T1000 (cell line): ENCODE results near the gene FBXL2.
A peak's percentile ranks its signal among the peaks of the same experiment; 100 is the strongest.
"Not testable (repeated sequence)": the region's sequence is repeated elsewhere in the genome, so short reads cannot be mapped to it uniquely, and the experiment has no call there.

Experiments
- DNase-seq: peaks from one replicate; lab custom pipeline; 2025; ENCODE audit warnings: mixed read lengths; lab: John Stamatoyannopoulos, UW

The FBXL2 gene

DNA sequence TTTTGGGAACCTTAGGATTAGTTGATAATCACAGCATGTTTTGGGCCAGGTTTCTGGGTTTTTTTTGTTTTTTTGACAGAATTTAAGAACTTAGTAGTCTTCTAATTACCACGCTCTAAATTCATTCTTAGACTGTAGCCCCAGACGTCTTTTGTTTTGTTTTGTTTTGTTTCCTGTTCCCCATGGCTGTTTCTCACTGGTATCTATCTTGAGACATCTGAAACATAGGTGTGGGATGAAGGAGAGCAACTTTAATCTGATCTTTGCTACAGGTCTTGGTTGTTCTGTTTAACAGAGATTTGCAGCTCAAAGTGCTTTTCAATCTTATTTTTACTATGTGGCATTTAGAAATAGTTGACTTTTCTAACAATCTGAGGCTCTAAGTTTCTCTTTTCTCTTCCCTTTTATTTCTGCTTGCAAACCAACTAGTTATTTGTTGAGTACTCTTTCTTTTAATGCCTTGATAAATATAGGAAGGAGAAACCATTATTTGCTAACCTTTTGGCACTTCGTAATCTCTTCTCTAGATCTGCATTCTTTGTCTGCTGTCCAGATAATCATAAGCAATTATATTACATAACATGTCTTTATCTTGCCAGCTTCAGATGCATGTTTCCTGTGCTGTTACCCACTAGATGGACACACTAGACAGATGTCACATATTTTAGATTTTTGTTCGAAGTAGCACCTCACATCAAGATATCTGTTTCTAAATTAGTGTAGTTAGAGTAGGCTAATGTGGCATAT is 40.9 kb downstream of the FBXL2 start:
- DNase-seq = no peak

DNA sequence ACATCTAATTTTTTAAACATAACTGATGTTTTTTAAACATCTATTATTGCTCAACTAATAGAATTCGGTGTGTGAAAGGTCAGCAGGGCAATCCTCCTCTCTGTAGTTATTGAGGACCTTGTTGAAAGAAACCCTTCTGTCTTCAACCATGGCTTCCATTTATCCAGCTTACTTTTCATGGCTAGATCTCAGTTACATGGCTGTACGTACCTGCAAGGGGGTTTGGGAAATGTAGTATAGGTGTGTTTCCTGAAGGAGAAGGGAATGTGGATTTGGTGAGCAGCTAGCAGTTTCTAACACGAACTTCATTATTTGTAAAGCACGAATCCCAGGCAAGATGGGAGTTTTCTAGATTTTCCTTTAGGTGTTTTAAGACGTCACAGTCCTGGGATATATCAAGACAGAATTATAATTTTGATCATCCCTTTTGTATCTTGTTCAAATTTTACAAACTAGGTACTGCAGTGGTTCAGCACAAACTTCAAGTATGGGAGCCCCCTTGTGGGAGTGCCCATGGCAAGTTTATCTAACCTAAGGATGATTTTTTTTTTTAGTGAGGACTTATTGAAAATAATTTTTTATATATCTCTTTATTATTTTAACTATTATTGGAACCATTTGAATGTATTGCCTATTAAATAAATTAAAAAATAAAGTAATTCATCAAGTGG is 41.6 kb downstream of the FBXL2 start:
- no peak for DNase-seq

DNA sequence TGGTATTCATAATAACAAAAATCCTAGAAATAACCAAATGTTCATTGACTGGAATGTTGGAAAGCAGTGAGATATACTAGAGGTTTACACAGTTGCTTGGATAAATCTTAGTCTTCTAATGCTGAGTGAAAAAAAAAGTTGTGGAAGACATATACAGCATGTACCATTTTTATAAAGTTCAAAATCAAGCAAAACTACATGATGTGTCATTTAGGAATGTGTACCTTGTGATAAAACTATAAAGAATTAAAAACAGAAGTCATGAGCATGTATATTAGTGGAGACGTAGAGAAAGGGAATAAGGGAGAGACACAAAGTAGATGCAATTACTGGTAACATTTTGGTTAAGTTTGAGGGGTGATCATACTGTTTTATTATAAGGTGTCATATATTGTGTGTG is 45.2 kb downstream of the FBXL2 start:
- no peak for DNase-seq

DNA sequence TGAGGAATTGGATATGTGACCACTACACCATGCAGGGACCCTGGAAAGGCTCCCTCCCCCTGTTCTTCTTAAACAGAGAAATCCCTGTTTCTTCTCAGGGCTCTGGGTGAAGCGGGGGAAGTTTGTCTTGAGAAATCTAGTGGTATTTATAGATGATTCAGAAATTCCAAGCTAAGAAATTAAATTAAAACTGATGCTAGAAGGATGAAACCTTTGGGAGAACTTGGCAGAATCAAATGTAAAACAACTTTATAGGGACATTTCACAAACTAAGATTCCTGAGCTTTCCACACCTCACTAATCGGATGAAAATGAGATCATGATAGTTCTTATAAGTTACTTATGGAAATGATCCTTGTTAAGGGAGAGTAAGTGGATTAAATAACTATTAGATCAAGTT is 54.2 kb downstream of the FBXL2 start:
- DNase-seq = no peak

DNA sequence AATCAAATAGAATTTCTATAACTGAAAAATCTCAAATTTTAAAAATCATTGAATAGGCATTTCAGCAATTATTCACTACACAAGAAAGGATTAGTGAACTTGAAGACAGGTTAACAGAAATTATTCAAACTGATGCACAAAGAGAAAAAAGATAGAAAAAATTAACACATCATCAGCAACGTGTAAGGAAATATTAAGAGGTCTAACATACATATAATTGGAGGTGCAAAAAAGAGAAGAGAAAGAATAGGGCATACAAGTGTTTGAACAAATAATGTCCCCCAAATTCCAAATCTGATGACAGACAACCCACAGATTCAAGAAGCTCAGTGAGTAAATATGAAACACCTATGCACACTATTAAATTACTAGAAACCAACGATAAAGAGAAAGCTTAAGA is 57.1 kb downstream of the FBXL2 start:
- no peak for DNase-seq

DNA sequence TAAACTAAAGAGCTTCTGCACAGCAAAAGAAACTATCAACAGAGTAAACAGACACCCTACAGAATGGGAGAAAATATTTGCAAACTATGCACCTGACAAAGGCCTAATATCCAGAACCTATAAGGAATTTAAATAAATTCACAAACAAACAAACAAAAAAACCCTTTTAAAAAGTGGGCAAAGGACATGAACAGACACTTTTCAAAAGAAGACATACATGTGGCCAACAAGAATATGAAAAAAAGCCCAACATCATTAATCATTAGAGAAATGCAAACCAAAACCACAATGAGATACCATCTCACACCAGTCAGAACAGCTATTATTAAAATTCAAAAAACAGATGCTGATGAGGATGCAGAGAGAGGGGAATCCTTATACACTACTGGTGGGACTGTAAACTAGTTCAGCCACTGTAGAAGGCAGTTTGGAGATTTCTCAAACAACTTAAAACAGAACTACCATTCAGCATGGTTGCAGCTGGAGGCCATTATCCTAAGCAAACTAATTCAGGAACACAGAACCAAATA is 61.8 kb downstream of the FBXL2 start:
- DNase-seq = not testable (repeated sequence)

DNA sequence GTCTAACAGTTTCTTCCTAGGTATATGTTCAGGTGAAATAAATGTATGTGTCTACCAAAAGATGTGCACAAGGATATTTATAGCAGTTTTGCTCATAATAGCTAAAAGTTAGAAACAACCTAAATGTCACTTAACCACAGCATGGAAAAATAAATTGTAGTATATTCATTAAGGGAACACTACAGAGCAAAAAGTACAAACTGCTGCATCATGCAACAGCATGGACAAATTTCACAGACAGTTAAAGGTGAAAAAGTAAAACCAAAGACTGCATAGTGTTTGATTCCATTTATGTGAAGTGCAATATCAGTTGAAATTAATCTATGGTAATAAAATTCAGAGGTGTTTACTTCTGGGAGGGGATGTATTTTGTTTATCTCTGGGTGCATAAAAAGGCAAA is 62.5 kb downstream of the FBXL2 start:
- DNase-seq = no peak

DNA sequence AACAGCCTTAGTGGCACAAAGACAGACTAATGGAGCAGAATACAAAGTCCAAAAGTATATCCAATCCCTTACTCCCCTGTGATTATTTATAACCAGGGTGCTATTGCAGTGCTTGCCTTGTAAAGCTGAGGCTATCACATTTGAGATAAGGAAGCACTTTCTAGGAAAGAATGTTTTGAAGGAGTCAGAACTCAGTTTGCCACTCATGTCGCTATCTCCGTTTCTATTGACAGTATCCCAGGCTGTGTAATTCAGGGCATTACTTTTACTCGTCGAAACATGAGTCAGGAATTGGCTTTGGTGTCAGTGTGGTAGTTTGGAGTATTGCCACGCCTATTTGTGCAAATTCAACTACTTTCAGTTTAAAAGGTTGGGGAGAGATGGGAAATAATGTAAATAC is 78.4 kb downstream of the FBXL2 start:
- DNase-seq = no peak

DNA sequence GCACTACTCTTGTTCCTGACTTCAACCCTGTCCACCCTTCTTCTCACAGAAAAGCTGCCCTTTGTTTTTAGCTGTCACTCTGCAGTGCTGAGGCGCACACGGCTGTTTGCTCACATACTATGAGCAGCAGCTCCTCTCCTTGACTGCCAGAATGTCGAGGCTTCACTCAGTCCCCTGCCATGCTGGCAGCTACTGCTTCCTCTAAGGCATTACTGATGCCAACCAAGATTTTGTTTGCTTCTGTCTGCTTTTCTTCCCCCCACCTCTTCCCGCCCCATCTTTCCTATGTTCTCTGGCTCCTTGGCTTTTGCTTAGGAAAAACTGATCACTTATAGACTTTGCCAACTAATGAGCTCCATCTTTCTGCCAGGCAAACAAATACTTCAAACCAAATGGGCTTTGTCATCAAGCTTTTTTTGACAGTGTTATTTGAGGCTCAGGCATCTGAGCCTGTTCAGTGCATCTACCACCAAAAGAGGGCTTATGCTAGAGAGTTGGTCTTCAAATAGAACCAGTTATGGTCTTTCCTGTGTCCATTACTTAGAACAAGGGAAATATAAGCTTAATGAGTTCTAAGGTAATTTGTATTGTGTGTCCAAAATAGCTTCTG is 81.0 kb downstream of the FBXL2 start:
- DNase-seq = no peak

DNA sequence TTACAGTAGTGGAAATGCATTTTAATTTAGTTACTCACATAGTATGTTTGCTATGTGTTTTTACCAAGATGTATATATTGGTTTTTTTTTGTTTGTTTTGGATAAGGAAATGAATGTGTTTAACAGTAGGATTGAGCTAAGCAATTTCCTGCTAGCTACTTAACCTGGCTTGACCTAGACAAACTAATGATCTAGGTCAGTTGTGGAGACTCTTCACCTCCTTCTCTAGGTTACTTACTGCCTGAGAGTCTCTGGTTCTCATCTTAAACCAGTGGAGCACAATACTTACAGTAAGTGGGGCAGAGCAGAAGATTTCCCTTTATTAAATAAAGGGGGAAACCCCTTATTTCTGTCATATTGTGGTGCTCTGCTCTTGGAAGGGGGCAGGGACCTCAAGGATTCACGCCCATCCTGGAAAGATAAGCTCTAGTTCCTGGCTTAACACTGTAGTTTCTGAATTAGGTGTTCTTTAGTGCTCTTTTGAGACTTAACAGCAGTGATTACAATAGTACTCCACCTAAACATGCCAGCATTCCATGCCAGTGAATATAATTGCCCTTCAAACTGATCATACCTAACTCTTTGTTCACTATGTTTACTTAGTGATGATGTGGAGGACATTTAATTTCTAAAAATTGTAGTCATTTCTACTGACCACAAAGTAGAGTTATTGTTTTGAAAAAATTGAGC is 83.0 kb downstream of the FBXL2 start:
- no peak for DNase-seq

DNA sequence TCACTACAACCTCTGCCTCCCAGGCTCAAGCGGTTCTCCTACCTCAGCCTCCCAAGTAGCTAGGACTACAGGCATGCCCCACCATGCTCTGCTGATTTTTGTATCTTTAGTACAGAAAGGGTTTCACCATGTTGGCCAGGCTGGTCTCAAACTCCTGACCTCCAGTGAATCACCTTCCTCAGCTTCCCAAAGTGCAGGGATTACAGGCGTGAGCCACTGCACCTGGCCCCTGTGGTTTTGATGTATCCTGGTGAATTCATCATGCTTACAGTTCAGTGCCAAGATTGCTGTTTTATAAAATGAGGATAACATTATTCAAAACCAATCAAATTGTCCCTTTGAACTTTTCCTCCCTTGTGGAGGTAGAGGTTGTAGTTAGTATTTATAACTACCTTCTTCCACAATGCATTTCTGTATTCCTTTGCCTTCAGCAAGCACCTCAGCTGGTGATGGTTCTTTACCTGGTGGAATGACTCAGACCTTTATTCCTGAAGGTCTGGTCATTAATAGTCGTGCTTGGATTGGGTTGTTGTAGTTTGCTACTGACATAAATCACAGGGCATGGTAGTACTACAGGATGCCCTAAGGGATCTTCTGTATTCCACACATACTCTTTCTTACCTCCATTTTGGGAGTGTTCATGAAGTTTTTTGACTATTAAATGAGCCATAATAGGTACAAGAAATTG is 86.0 kb downstream of the FBXL2 start:
- no peak for DNase-seq

DNA sequence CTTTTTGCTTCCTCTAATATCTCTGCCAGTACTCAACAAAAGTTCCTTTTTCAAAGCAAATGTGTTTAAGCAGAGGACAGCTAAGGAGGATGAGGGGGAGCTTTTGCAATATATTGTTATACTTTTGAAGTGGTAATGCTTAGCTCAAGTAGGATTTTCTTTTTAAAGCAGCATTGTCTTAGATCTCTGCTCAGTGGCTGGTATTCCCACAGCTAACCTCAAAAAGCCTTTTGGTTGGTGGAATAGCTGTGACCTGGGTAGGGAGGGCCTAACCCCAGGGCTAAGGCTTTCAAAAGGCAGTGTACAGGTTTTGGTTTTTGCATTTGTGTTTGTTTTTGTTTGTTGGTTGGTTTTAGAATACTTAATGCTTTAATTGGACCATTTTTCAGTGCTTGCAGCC is 86.8 kb downstream of the FBXL2 start:
- DNase-seq = no peak

DNA sequence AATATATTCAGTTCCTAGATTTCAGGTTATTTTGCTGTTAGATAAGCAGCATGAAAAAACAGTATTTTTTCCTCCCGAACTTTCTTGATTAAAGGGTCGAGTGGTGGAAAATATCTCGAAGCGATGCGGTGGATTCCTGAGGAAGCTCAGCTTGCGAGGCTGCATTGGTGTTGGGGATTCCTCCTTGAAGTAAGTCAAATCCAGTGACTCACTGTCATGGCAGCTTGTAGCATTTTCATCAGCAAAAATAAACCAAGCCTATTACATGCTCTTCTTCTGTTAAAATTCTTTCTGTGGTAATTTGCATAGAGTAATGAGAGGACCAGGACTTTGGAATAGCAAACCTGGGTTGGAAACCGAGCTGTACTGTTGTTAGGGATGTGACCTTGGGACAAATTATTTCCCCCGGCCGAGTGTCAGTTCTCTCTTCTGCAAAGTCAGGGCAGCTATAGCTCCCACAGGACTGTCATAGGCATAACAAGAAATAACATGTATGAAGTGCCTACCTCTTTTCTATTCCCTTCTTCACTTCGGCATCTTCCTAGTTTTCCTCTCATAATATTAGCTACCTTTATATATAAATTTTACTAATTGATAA is 87.4 kb downstream of the FBXL2 start:
- DNase-seq = no peak

DNA sequence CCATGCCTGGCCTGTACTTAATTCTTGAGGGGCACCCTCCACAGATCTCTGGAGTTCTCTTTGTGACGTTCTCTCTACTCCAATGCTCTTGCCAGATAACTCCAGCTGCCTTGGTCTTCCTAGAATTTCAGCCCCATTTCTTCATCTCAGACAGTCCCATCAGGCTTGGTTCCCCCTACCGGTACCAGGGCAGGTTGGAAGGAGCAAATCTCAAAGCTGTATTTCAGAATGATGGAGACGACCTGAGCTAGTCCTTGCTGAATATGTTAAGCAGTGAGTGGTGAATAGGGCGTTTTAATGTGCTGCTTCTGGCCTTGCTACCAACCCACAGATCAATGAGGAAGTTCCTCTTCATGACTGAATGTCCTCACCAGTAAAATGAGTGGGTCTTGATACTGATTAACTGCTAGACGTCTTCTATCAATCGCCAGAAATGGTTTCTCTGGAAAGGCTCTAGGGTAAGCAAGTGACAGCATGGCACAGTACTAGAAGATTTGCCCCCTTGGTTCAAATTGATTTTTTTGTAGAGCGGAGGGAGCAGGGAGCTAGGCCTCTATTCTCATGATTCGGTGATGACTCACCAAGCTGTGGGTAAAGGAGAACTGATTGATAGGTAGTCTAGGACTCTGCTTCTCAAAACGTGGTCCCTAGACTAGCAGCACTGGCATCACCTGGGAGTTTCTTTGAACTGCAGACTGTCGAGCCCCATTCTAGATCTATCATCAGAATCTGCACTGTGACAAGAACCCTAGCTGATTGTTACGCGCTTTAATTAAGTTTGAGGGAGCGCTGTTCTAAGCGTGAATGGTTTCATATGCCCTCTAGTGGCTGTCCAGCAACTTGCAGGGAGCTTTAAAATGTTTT is 95.2 kb downstream of the FBXL2 start:
- DNase-seq = peak; percentile 46

DNA sequence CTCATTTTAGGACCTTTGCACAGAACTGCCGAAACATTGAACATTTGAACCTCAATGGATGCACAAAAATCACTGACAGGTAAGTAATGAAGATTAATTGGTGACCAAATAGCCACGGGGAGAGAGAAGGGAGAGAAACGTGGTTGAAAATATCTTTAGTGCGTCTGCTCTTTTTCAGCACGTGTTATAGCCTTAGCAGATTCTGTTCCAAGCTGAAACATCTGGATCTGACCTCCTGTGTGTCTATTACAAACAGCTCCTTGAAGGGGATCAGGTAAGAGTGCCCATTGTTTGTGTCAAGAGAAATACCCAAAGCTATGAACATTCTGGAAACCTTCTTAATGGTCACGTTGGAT is 95.8 kb downstream of the FBXL2 start:
- DNase-seq = no peak

DNA sequence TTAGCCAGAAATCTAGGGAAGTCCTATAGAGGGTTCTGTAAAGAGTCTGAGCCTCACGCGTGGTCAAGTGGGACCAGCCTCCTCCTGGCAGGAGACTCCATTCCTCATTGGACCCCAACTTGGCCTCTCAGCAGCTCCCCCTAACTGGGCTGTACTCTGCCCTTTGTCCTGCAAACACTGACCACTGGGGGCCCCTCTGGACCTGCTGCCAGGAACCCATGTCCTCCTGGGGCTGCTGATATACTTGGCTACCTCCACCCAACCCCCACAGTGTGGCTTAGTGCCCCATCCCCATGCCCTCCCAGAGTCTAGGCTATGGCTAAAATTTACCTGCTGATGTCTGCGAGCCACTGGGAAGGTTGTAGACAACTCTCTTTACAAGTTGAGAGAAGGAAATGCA is 100.2 kb downstream of the FBXL2 start:
- DNase-seq = no peak

DNA sequence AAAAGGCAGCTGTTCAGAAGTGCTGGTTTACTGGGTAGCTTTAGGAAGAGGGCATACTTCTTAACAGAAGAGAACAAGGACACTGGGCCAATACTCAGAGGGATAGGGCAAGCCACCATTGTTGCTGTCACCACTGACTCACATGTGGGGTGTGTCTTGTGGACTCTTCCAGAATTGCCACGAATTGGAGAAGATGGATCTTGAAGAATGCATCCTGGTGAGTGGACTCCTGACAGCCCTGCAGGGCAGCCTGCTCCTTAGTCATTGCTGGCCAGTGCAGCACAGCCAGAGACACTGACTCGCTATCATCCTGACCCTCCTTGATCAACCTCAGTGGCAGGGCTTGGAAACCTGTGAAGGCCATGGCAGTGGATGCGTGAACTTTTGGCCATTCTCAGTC is 100.7 kb downstream of the FBXL2 start:
- DNase-seq = peak; percentile 26

DNA sequence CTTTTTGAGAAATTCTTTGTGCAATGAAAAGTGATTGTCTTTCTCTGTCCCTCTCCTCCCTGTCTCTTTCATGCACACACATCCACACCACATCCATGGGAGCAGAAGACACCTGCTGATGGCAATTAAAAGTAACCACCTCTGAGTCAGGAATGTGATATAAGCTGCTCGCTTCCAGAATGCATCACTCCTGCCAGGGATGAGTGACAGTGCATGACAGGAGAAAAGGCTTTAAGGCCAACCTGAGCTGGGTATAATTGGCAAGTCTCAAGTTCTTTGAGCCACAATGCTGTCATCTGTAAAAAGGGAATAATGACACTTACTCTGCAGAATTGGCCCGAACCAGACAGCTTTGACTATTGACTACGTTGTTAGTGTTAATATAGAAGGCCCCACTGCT is 103.4 kb downstream of the FBXL2 start:
- DNase-seq = no peak

DNA sequence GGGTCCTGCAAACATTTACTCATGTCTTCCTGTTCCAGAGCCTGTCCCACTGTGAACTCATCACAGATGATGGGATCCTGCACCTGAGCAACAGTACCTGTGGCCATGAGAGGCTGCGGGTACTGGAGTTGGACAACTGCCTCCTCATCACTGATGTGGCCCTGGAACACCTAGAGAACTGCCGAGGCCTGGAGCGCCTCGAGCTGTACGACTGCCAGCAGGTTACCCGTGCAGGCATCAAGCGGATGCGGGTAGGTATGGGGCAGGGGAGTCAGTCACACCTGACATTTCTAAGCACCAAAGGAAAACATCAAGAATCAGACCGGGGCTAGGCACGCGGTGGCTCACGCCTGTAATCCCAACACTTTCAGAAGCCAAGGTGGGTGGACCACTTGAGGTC is 106.7 kb downstream of the FBXL2 start:
- DNase-seq = no peak

DNA sequence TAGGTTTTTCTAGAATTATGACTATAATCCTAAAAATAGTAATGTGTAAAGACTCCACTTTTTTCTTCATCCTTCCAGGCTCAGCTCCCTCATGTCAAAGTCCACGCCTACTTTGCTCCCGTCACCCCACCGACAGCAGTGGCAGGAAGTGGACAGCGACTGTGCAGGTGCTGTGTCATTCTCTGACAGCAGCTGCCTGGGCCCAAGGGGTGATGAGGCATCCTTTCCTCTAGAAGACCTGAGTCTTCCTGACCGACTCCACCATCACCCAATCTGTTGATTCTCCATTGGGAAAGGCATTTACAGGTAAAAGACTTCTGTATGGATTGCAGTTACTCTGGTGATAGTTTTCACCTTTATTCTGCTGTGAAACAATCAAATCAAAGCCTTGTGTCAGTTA is 108.2 kb downstream of the FBXL2 start:
- no peak for DNase-seq

DNA sequence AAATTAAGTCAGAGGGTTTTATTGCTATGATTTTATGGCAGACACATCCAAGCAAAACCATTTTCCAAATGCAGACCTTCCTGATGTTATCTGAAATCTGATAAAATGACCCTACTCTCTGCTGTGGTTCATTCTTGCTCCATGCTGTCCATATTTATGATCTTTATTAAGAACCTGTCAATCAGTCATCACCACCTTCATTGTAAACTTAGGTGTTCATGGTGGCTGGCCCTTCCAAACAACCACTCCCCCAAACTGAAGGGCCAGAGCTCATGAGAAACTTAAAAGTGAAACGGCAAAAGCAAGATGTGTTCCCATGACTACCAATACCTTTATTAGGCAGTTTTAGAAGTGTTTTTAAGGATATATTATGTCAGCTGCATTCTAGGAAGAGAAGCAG is 109.4 kb downstream of the FBXL2 start:
- no peak for DNase-seq
